HG03460 (cell line): ENCODE results near the gene OR2T33.
"Not testable (repeated sequence)": the region's sequence is repeated elsewhere in the genome, so short reads cannot be mapped to it uniquely, and the experiment has no call there.

ENCODE experiments used
- ATAC-seq: cut with Tn5 transposase; IDR thresholded peaks from one replicate; pipeline ENCODE4 v1.9.1; 2021; ENCODE audit not compliant: unreplicated experiment

OR2T33 gene

GRCh38 chr1:248277876-248278275 lies at the start of gene OR2T33:
TSS of gene OR2T33 (minus strand) at chr1:248277976. CDS start at chr1:248273814, 4,162 bp downstream.
- no peak for ATAC-seq

GRCh38 chr1:248324468-248324867 lies 46.7 kb upstream of the OR2T33 start, which contains the start of gene OR2M7:
TSS of gene OR2M7 (minus strand) at chr1:248324568. CDS start at chr1:248324568, 0 bp downstream.
- no peak for ATAC-seq

GRCh38 chr1:248316796-248317195 lies 39.0 kb upstream of the OR2T33 start:
- ATAC-seq, result no peak

GRCh38 chr1:248306740-248307139 lies 29.0 kb upstream of the OR2T33 start:
- ATAC-seq, result not testable (repeated sequence)

- no peak for ATAC-seq
Measured at GRCh38 chr1:248306103-248306502, 28.3 kb upstream of the OR2T33 start.

- ATAC-seq, result not testable (repeated sequence)
Measured at GRCh38 chr1:248305672-248306071, 27.9 kb upstream of the OR2T33 start.

- ATAC-seq, result no peak
Measured at GRCh38 chr1:248303324-248303723, 25.5 kb upstream of the OR2T33 start, which contains the start of gene OR2T12. TSS of gene OR2T12 (minus strand) at chr1:248303424. CDS start at chr1:248295578, 7,846 bp downstream.

- no peak for ATAC-seq
Measured at GRCh38 chr1:248288391-248288790, 10.6 kb upstream of the OR2T33 start.

GRCh38 chr1:248273225-248273624 lies 4.6 kb downstream of the OR2T33 start:
- not testable (repeated sequence) for ATAC-seq

GRCh38 chr1:248268178-248268577 lies 9.6 kb downstream of the OR2T33 start:
- no peak for ATAC-seq

- ATAC-seq, result not testable (repeated sequence)
Measured at GRCh38 chr1:248259309-248259708, 18.5 kb downstream of the OR2T33 start.

- no peak for ATAC-seq
Measured at GRCh38 chr1:248243204-248243603, 34.6 kb downstream of the OR2T33 start.

- ATAC-seq, result no peak
Measured at GRCh38 chr1:248239478-248239877, 38.3 kb downstream of the OR2T33 start.

GRCh38 chr1:248231117-248231516 lies 46.7 kb downstream of the OR2T33 start, which contains the start of gene OR2M4:
TSS of gene OR2M4 (plus strand) at chr1:248231417. CDS start at chr1:248238929, 7,512 bp downstream.
- ATAC-seq, result no peak

- ATAC-seq, result no peak
Measured at GRCh38 chr1:248229360-248229908, 48.3 kb downstream of the OR2T33 start.

GRCh38 chr1:248225537-248225936 lies 52.2 kb downstream of the OR2T33 start:
- ATAC-seq, result no peak
